GM21423 (cell line): ENCODE data around the gene XAGE1A.
"Not testable (repeated sequence)": the region's sequence is repeated elsewhere in the genome, so short reads cannot be mapped to it uniquely, and the experiment has no call there.

Experiments
- ATAC-seq: cut with Tn5 transposase; IDR thresholded peaks from one replicate; pipeline ENCODE4 v1.9.1; 2021; ENCODE audit warnings: mild to moderate bottlenecking, moderate library complexity; ENCODE audit not compliant: unreplicated experiment

XAGE1A gene, protein sequence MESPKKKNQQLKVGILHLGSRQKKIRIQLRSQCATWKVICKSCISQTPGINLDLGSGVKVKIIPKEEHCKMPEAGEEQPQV

DNA sequence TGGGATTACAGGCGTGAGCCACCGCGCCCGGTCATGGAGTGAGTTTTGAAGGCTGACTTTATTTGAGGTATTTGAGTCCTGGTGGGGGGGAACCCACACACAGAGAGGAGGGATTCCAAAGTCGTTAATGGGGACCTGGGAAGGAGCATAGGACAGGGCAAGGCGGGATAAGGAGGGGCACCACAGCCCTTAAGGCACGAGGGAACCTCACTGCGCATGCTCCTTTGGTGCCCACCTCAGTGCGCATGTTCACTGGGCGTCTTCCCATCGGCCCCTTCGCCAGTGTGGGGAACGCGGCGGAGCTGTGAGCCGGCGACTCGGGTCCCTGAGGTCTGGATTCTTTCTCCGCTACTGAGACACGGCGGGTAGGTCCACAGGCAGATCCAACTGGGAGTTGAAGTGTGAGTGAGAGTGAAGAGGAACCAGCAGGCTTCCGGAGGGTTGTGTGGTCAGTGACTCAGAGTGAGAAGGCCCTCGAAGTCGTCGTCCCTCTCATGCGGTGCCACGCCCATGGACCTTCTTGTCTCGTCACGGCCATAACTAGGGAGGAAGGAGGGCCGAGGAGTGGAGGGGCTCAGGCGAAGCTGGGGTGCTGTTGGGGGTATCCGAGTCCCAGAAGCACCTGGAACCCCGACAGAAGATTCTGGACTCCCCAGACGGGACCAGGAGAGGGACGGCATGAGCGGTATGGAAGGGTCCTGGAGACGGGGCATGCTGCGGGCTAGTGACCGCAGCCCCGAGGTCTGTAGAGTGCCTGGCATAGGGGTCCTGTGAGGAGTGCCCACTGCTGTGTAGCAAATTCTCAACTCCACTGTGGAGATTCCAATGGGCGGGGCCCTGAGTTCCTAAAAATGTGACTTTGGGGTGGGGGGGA is at the start of gene XAGE1A:
Gene XAGE1A (plus strand): TSS at position 264 of the 874 bp plus-strand sequence. CDS start 1,554 bp downstream, outside the sequence.
- not testable (repeated sequence) for ATAC-seq

DNA sequence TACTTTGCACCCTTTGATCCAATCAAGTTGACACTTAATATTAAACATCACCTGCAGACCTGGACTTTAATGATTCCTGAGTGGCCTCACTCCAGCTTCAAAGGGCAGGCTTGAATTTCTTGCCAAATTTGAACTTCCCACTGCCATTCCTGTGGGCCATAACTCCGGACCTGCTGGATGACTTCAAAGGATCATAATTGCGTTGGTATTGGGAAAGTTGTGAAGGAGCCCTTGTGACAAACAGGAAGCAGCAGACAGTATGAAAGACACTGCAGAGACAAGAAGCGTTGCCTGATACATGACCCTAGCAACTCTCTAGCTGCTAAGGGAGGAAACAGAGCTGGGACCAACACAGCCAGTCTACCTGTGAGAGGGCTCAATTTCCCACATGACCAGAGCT is 43.6 kb upstream of the XAGE1A start:
- not testable (repeated sequence) for ATAC-seq

DNA sequence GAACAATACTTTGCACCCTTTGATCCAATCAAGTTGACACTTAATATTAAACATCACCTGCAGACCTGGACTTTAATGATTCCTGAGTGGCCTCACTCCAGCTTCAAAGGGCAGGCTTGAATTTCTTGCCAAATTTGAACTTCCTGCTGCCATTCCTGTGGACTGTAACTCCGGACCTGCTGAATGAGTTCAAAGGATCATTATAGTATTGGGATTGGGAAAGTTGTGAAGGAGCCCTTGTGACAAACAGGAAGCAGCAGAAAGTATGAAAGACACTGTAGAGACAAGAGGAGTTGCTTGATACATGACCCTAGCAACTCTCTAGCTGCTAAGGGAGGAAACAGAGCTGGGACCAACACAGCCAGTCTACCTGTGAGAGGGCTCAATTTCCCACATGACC is 24.3 kb upstream of the XAGE1A start:
- not testable (repeated sequence) for ATAC-seq

DNA sequence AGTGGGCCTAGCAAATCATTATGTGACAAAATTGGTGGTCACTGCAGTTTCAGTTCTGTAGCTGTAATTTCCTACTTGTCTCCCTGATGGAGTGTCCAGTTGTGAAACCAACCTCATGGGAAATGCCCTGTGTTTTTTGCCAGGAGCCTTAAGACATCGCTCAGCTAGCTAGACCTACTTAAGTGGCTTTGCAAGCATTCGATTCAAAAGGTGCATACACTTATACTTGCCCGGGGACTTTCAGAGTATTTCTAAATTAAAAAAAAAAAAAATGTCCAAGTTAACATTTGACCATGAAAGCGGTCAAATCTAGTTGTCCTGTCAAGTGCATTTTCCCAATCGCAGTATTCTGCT is 788 bp downstream of the XAGE1A start:
- not testable (repeated sequence) for ATAC-seq

DNA sequence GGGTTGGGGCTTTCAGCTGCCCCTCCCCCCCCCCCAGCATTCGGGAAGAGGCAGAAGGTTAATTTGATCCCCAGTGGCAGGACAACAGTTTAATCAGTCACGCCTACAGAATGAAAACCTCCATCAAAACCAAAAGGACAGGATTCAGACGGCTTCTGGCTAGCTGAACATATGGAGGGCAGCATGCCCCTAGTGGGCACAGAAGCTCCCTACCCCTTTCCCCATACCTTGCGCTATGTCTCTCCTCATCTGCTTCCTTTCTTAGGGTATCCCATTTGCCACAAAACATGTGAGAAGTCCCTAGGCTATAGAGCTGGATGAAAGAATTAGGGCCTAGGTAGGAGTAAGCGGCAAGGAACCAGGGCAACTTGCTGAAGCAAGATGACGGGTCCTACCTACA is 5.8 kb downstream of the XAGE1A start:
- not testable (repeated sequence) for ATAC-seq

DNA sequence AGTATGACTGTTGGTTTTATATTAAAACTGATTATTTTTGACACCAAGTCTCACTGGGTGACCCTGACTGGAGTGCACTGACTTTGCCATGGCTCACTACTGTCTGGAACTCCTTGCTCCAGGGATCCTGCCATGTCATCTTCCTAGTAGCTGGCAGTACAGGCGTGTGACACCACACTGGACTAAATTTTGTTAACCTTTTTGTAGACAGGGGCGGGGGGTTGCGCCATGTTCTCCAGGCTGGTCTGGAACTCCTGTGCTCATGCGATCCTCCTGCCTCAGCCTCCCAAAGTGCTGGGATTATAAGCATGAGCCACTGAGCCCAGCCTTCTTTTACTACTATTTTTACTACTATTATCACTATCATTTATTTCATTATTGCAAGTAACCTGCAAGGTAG is 8.9 kb downstream of the XAGE1A start:
- no peak for ATAC-seq

DNA sequence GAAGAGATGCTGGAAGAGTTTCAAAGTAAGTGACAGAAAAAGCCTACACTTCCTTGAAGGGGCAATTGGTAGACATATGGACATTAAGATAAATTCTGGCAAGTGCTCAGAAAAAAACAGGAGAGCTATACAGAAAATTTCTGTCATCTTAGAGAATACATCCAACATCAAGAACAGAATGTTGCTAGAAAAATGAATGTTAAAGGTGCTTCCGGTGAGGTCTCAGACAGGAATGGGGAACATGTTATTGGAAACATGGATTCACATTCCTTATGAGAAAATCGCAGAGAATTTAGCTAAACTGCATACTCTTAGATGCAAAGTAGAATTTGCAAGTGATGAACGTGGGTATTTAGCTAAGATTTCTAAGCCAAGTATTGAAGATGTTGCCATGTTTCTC is 11.7 kb downstream of the XAGE1A start:
- ATAC-seq, result no peak

DNA sequence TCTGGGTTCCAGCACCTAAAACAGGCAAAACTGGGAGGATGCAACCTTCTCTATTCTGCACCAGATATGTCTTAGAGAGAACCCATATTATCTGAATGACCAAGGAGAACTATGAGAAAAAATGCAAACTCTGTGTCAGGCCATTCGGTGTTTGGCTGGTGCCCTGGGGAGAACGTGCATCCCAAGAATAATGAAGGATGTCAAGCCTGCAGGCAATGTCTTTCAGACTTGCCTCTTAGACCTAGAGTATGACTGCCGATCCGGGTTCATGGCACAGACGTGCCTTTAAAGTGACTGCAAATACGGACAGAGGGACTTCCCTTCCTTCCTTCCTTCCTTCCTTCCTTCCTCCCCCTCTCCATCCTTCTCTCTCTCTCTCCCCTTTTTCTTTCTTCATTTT is 14.3 kb downstream of the XAGE1A start:
- no peak for ATAC-seq

DNA sequence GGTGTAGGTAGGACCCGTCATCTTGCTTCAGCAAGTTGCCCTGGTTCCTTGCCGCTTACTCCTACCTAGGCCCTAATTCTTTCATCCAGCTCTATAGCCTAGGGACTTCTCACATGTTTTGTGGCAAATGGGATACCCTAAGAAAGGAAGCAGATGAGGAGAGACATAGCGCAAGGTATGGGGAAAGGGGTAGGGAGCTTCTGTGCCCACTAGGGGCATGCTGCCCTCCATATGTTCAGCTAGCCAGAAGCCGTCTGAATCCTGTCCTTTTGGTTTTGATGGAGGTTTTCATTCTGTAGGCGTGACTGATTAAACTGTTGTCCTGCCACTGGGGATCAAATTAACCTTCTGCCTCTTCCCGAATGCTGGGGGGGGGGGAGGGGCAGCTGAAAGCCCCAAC is 15.5 kb downstream of the XAGE1A start:
- ATAC-seq, result not testable (repeated sequence)

DNA sequence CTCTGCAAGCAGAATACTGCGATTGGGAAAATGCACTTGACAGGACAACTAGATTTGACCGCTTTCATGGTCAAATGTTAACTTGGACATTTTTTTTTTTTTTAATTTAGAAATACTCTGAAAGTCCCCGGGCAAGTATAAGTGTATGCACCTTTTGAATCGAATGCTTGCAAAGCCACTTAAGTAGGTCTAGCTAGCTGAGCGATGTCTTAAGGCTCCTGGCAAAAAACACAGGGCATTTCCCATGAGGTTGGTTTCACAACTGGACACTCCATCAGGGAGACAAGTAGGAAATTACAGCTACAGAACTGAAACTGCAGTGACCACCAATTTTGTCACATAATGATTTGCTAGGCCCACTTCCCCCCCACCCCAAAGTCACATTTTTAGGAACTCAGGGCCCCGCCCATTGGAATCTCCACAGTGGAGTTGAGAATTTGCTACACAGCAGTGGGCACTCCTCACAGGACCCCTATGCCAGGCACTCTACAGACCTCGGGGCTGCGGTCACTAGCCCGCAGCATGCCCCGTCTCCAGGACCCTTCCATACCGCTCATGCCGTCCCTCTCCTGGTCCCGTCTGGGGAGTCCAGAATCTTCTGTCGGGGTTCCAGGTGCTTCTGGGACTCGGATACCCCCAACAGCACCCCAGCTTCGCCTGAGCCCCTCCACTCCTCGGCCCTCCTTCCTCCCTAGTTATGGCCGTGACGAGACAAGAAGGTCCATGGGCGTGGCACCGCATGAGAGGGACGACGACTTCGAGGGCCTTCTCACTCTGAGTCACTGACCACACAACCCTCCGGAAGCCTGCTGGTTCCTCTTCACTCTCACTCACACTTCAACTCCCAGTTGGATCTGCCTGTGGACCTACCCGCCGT is 20.7 kb downstream of the XAGE1A start:
- not testable (repeated sequence) for ATAC-seq

DNA sequence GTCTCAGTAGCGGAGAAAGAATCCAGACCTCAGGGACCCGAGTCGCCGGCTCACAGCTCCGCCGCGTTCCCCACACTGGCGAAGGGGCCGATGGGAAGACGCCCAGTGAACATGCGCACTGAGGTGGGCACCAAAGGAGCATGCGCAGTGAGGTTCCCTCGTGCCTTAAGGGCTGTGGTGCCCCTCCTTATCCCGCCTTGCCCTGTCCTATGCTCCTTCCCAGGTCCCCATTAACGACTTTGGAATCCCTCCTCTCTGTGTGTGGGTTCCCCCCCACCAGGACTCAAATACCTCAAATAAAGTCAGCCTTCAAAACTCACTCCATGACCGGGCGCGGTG is 21.3 kb downstream of the XAGE1A start, which contains the start of gene XAGE1B:
Gene XAGE1B (minus strand): TSS at position 77 of the 339 bp plus-strand sequence. CDS start 1,536 bp downstream, outside the sequence.
- ATAC-seq, result not testable (repeated sequence)

DNA sequence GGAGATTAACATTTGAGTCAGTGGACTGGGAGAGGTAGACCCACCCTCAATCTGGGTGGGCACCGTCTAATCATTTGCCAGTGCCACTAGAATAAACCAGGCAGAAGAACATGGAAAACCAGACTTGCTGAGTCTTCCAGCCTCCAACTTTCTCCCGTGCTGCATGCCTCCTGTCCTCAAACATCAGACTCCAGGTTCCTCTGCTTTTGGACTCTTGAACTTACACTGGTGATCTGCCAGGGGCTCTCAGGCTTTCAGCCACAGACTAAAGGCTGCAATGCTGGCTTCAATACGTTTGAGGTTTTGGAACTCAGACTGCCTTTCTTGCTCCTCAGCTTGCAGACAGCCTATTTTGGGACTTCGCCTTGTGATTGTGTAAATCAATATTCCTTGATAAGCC is 45.4 kb downstream of the XAGE1A start:
- ATAC-seq, result not testable (repeated sequence)

DNA sequence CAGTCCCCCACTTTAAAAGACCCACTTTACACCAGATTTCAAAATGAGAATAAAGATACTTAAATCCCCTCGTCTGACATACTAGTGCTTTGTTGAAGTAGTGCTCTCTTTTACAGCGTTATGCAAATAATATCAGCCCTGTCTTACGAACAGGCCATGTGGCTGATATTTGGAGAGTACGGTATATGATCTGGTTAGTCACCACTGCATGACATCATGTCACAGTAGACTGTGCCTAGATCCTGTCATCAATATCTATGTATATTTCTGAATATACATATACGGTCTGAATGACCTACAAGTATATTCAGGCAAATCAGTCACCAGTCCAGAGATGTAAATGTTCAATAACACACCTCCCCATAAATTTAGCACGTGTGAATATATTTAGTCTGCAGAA is 46.7 kb downstream of the XAGE1A start:
- ATAC-seq, result no peak

DNA sequence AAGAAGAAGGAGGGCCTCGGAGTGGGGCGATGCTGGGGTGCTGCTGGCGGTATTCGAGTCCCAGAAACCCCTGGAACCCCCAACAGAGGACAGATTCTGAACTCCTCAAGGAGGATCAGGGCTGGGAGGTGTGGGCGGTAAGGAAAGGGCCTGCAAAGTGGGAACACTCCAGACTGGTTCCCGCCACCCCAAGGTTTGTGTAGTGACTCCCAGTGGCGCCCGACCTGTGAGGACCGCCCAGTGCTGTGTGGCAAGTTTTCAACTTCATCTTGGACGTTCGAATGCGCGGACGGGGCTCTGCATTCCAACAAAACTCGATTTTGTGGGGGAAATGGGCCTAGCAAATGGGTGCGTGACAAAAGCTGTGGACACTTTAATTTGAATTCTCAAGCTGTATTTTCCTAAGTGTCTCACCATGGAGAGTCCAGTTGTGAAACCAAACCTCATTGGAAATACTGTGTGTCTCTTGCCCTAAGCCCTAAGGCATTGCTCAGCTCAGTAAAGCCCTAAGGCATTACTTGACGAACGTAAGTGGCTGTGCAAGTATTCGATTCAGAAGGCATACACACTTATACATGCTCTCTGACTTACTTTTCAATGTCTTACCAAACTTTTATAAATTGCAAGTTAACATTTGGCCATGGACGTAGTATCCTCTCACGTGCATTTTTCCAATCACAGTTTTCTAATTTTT is 48.7 kb downstream of the XAGE1A start:
- no peak for ATAC-seq

DNA sequence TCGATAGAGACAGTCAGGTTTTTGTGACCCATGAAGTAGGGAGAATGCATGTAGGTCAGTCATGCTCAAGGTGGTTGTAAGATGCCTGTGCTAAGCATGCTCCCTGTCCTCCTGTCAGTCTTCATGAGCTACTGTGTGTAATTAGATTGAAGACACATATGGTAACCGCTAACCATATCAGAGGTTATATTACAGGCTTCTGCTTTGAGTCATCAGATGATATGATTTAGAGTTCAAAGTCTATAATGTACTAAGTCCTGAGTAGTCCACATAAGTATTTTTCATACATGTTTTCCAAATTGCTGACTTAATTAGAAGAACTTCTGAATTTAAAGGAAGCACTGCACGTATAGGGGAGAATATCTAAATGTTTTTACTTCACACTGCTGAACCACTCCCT is 53.2 kb downstream of the XAGE1A start:
- not testable (repeated sequence) for ATAC-seq
